Fibroblast of lung (primary cell): ENCODE measurements around the gene PXYLP1. TPM values are rescaled to one million over a fixed set of nuclear protein-coding genes. Genes with fewer than 3 reads are reported as not detected.

ENCODE experiments used
- DNase-seq, 2 donors: peaks; one replicate each; pipeline versions ENCODE4 v3.0.0 to v3.0.0-alpha.2; 2010; ENCODE audit warnings: low read depth in 2 of 2
- H2AFZ ChIP-seq: 2 replicates; pipeline ENCODE4 v1.5.1; 2012; ENCODE audit warnings: low read length, control low read depth, inconsistent platforms
- H3K27ac ChIP-seq: 2 replicates; pipeline ENCODE4 v1.5.1; 2011; ENCODE audit warnings: low read length, control low read depth; ENCODE audit not compliant: insufficient read depth
- H3K27me3 ChIP-seq: 2 replicates; pipeline ENCODE4 v1.5.1; 2011; ENCODE audit warnings: mild to moderate bottlenecking, low read length; ENCODE audit not compliant: control insufficient read depth, insufficient read depth
- H3K36me3 ChIP-seq: 2 replicates; pipeline ENCODE4 v1.5.1; 2011; ENCODE audit warnings: low read length; ENCODE audit not compliant: control insufficient read depth, insufficient read depth
- H3K4me1 ChIP-seq: 2 replicates; pipeline ENCODE4 v1.5.1; 2011; ENCODE audit warnings: low read length; ENCODE audit not compliant: control insufficient read depth, insufficient read depth; ENCODE audit errors: extremely low read depth
- H3K4me2 ChIP-seq: 2 replicates; pipeline ENCODE4 v1.5.1; 2011; ENCODE audit warnings: low read length, control low read depth; ENCODE audit not compliant: insufficient read depth; ENCODE audit errors: extremely low read depth
- H3K4me3 ChIP-seq, 4 experiments: fragments of 200-600 bp in 1 of 4; sonication (generic) in 1 of 4; replicated peaks in 1 of 4; 2 replicates each; pipeline ENCODE4 v1.5.1; 2011 to 2016; ENCODE audit warnings: low read length in 4 of 4, low read depth in 3 of 4, mild to moderate bottlenecking in 3 of 4, control low read depth in 2 of 4, inconsistent platforms in 1 of 4, mixed read lengths in 1 of 4; ENCODE audit not compliant: insufficient read depth in 1 of 4; ENCODE audit errors: control extremely low read depth in 1 of 4
- H3K79me2 ChIP-seq: 2 replicates; pipeline ENCODE4 v1.5.1; 2012; ENCODE audit warnings: mild to moderate bottlenecking, low read length, inconsistent platforms; ENCODE audit not compliant: control insufficient read depth, insufficient read depth
- H3K9ac ChIP-seq: 2 replicates; pipeline ENCODE4 v1.5.1; 2011; ENCODE audit warnings: mild to moderate bottlenecking, low read length, control low read depth; ENCODE audit not compliant: insufficient read depth
- H3K9me3 ChIP-seq: 2 replicates; pipeline ENCODE4 v1.5.1; 2012; ENCODE audit warnings: low read depth, low read length; ENCODE audit not compliant: control insufficient read depth, insufficient read depth
- H4K20me1 ChIP-seq: 2 replicates; pipeline ENCODE4 v1.5.1; 2011; ENCODE audit warnings: low read length; ENCODE audit not compliant: control insufficient read depth, insufficient read depth; ENCODE audit errors: extremely low read depth
- EZH2 ChIP-seq: IDR thresholded peaks from 2 replicates; pipeline ENCODE4 v1.5.1; 2012; ENCODE audit warnings: low read length, control low read depth, mild to moderate bottlenecking; ENCODE audit errors: missing control alignments
- polyA plus RNA-seq, 2 donors: library from polyadenylated mRNA; depleted of rRNA in 1 of 2; stranded (reverse) in 1 of 2; unstranded in 1 of 2; fragments of >200 nt; gene quantifications; 2 replicates each; pipeline ENCODE4 v1.2.1, GENCODE V29; 2011 to 2012; ENCODE audit warnings: missing spikeins in 1 of 2
- total RNA-seq: library from RNA; depleted of rRNA; stranded (reverse); fragments of >200 nt; gene quantifications from 2 replicates; pipeline ENCODE4 v1.2.1, GENCODE V29; 2014
- TF ChIP-seq, protein P1 (sequence below), 2 donors: IDR thresholded peaks in 1 of 2; conservative IDR thresholded peaks in 1 of 2; 1 replicate in 1 of 2; 2 replicates in 1 of 2; pipeline ENCODE4 v1.5.1; 2011 to 2012; ENCODE audit warnings: low read length in 2 of 2, control low read depth in 1 of 2, inconsistent platforms in 1 of 2, low read depth in 1 of 2, mild to moderate bottlenecking in 1 of 2

Gene PXYLP1
- total and polyA plus RNA-seq, 2 donors (not counting 1 experiment from before 2014, with no cell fraction given): 5.1 to 7.0 TPM

DNA sequence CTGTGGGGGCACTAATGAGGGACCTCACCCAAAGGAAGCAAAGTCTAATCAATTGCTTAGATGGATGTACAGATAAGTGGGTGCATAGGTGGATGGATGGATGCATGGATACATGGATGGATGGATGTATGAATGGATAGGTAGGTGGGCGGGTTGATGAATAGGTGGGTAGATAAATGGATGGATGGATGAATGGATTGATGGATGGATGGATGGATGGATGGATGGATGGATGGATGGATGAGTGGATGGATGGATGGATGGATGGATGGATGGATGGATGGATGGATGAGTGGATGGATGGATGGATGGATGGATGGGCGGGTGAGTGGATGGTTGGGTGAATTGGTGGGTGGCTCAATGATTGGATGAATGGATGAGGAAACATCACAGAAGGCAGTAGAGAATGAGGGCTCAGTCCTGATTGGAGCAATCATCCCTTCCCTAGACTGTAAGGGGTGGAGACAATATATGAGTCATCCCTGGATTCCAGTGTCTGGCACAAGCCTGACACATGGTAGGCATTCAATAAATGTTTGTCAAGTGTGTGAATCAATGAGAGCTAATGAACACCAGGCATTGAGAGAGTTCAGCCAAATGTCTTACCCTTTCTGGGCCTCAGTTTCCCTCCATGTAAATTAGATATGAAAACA is 40.4 kb upstream of the PXYLP1 start:
- DNase-seq: peak; percentile 3
- H3K36me3 ChIP-seq: no peaks in the 10 kb centered on the region
- no peaks in the 10 kb centered on the region for H3K9me3 ChIP-seq
- no peak overlapping the region for H3K27ac ChIP-seq
- no peaks in the 10 kb centered on the region for H3K4me1 ChIP-seq
- H4K20me1 ChIP-seq: no peaks in the 10 kb centered on the region
- H3K9ac ChIP-seq: no peak overlapping the region
- TF ChIP-seq, protein P1, sequence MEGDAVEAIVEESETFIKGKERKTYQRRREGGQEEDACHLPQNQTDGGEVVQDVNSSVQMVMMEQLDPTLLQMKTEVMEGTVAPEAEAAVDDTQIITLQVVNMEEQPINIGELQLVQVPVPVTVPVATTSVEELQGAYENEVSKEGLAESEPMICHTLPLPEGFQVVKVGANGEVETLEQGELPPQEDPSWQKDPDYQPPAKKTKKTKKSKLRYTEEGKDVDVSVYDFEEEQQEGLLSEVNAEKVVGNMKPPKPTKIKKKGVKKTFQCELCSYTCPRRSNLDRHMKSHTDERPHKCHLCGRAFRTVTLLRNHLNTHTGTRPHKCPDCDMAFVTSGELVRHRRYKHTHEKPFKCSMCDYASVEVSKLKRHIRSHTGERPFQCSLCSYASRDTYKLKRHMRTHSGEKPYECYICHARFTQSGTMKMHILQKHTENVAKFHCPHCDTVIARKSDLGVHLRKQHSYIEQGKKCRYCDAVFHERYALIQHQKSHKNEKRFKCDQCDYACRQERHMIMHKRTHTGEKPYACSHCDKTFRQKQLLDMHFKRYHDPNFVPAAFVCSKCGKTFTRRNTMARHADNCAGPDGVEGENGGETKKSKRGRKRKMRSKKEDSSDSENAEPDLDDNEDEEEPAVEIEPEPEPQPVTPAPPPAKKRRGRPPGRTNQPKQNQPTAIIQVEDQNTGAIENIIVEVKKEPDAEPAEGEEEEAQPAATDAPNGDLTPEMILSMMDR (conservative IDR thresholded peaks at IDR 0.05 in 1 of 2, IDR thresholded peaks at IDR 0.05 in 1 of 2; ENCODE audit: low read depth in 1 of 2, low read length in 2 of 2): no peak
- no peak for TF ChIP-seq EZH2
- no peak overlapping the region for H3K4me3 ChIP-seq
- no peak overlapping the region for H2AFZ ChIP-seq
- H3K79me2 ChIP-seq: no peaks in the 10 kb centered on the region
- no peak overlapping the region for H3K4me2 ChIP-seq
- no peaks in the 10 kb centered on the region for H3K27me3 ChIP-seq

- H2AFZ ChIP-seq: no peak overlapping the region
Measured at GRCh38 chr3:141192345-141192744, 39.3 kb upstream of the PXYLP1 start.

GRCh38 chr3:141193066-141193830 is 38.4 kb upstream of the PXYLP1 start:
- no peak for DNase-seq
- Histone ChIP-seq H3K36me3 (no peaks in the 10 kb centered on the region), H3K27me3 (no peaks in the 10 kb centered on the region), H3K9me3 (no peaks in the 10 kb centered on the region), H3K4me3 (no peak overlapping the region), H2AFZ (no peak overlapping the region), H3K4me2 (no peak overlapping the region), H3K79me2 (no peaks in the 10 kb centered on the region), H4K20me1 (no peaks in the 10 kb centered on the region), H3K4me1 (no peaks in the 10 kb centered on the region), H3K27ac (no peak overlapping the region), H3K9ac (no peak overlapping the region)
- no peak for TF ChIP-seq EZH2
- TF ChIP-seq, protein P1 (conservative IDR thresholded peaks at IDR 0.05 in 1 of 2, IDR thresholded peaks at IDR 0.05 in 1 of 2; ENCODE audit: low read depth in 1 of 2, low read length in 2 of 2): no peak

More at GRCh38 chr3:141192345-141192744, 39.3 kb upstream of the PXYLP1 start:
- Histone ChIP-seq H3K9me3 (no peaks in the 10 kb centered on the region), H4K20me1 (no peaks in the 10 kb centered on the region), H3K4me2 (no peak overlapping the region), H3K27ac (no peak overlapping the region), H3K9ac (no peak overlapping the region), H3K79me2 (no peaks in the 10 kb centered on the region), H3K4me3 (no peak overlapping the region), H3K36me3 (no peaks in the 10 kb centered on the region), H3K4me1 (no peaks in the 10 kb centered on the region), H3K27me3 (no peaks in the 10 kb centered on the region)
- peak; percentile 84 to 92 for DNase-seq
- TF ChIP-seq EZH2: no peak
- TF ChIP-seq, protein P1 (conservative IDR thresholded peaks at IDR 0.05 in 1 of 2, IDR thresholded peaks at IDR 0.05 in 1 of 2; ENCODE audit: low read depth in 1 of 2, low read length in 2 of 2): peak; percentile 94 to 99
